DND-41 (cell line): ENCODE measurements around the gene PAMR1.

Experiments
- EZH2 ChIP-seq: IDR thresholded peaks from 3 replicates; pipeline ENCODE4 v1.6.1; 2012; ENCODE audit warnings: borderline replicate concordance, low read depth, mild to moderate bottlenecking, moderate library complexity, low read length, inconsistent platforms; ENCODE audit not compliant: severe bottlenecking
- TF ChIP-seq, protein P1 (sequence below): IDR thresholded peaks from 2 replicates; pipeline ENCODE4 v1.5.1; 2012; ENCODE audit warnings: borderline replicate concordance, low read length, moderate library complexity, mild to moderate bottlenecking; ENCODE audit not compliant: poor library complexity, severe bottlenecking; ENCODE audit errors: extremely low read depth

DNA sequence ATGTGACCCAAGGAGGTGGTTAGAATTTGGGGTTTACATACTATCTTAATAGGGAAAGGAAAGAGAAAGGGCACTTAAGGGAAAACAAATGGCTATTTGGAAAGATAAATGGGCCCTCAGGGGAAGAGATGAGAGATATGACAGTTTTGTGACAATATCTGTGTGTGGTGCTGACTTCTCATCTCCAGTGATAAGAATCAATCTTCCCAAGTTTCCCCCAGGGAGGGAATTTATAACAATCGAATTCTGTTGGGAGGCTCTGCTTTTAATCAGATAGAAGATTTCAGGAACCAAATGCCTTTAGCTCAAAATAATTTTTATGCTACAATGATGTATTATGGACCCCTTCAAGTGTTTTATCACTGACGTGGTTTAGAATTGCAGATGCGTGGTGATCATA is 46.3 kb upstream of the PAMR1 start:
- TF ChIP-seq, protein P1, sequence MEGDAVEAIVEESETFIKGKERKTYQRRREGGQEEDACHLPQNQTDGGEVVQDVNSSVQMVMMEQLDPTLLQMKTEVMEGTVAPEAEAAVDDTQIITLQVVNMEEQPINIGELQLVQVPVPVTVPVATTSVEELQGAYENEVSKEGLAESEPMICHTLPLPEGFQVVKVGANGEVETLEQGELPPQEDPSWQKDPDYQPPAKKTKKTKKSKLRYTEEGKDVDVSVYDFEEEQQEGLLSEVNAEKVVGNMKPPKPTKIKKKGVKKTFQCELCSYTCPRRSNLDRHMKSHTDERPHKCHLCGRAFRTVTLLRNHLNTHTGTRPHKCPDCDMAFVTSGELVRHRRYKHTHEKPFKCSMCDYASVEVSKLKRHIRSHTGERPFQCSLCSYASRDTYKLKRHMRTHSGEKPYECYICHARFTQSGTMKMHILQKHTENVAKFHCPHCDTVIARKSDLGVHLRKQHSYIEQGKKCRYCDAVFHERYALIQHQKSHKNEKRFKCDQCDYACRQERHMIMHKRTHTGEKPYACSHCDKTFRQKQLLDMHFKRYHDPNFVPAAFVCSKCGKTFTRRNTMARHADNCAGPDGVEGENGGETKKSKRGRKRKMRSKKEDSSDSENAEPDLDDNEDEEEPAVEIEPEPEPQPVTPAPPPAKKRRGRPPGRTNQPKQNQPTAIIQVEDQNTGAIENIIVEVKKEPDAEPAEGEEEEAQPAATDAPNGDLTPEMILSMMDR: no peak
- no peak for TF ChIP-seq EZH2
